ENCODE measurements around the gene SMIM20.

The SMIM20 gene

DNA sequence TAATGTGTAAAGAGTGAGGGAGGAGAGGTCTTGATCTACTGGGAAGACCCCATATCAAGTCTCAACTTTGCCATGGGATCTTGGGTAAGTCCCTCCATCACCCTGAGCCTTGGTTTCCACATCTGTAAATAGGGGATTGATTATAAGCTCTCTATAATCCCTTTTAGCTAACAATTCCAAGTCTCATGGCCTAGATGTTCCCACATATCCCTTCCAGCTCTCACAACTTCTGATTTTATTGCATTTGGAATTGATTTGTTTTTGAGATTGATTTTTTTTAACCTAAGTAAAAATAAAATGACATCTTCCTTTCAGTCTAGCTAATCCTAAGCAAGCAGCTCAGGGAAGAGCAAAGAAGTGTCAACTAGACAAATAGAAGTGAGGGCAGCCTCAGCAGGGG lies 29.8 kb downstream of the SMIM20 start:
- H3K4me3 ChIP-seq (ENCODE audit: low read depth, low read length), result no peak overlapping the region
- no peak for DNase-seq (ENCODE audit: low read depth, low spot score)
- TF ChIP-seq, protein P1, sequence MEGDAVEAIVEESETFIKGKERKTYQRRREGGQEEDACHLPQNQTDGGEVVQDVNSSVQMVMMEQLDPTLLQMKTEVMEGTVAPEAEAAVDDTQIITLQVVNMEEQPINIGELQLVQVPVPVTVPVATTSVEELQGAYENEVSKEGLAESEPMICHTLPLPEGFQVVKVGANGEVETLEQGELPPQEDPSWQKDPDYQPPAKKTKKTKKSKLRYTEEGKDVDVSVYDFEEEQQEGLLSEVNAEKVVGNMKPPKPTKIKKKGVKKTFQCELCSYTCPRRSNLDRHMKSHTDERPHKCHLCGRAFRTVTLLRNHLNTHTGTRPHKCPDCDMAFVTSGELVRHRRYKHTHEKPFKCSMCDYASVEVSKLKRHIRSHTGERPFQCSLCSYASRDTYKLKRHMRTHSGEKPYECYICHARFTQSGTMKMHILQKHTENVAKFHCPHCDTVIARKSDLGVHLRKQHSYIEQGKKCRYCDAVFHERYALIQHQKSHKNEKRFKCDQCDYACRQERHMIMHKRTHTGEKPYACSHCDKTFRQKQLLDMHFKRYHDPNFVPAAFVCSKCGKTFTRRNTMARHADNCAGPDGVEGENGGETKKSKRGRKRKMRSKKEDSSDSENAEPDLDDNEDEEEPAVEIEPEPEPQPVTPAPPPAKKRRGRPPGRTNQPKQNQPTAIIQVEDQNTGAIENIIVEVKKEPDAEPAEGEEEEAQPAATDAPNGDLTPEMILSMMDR (IDR thresholded peaks at IDR 0.05; ENCODE audit: insufficient read depth, low read length, missing control alignments), result no peak
- CTCF ChIA-PET, result interaction anchor here (0.6 to 2.4 kb wide), 4 partner anchors 9 to 395 kb away, joined by 3 to 9 read pairs (median 4); no protein-coding TSS in a partner anchor
- POLR2A ChIA-PET, result no interaction called here

- no peak for DNase-seq (ENCODE audit: low read depth, low spot score)
- H3K4me3 ChIP-seq (ENCODE audit: low read depth, low read length), result no peak overlapping the region
- ChIA-PET POLR2A (no interaction called here), CTCF (interaction anchor here (0.8 kb wide), 1 partner anchor 41 kb away, joined by 4 read pairs; no protein-coding TSS in a partner anchor)
- TF ChIP-seq, protein P1 (IDR thresholded peaks at IDR 0.05; ENCODE audit: insufficient read depth, low read length, missing control alignments), result no peak
Observed at GRCh38 chr4:25948051-25948450, 34.0 kb downstream of the SMIM20 start.

DNA sequence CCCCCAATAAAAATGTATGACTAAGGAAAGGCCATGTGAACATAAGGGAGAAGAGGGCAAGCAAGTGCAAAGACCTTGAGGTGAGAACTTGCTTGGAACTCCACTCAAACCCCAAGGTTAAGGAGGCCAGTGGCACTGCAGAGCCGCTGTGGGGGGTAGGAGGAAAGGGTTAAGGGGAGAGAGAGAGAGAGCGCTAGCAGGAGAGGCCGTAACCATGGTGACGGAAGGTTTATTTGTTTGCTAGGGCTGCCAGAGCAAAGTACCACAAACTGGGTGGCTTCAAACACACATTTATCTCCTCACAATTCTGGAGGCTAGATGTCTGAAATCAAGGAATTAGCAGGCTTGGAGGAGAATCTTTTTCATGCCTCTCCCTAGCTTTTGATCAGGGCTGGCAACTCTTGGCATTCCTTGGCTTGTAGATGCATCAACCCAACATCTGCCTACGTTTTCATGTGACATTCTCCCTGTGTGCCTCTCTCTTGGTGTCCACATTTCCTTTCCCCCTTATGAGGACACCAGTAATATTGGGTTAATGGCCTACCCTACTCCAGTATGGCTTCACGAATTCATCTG lies 35.2 kb downstream of the SMIM20 start:
- CTCF ChIA-PET, result no interaction called here
- no peak for DNase-seq (ENCODE audit: low read depth, low spot score)
- POLR2A ChIA-PET, result no interaction called here

DNA sequence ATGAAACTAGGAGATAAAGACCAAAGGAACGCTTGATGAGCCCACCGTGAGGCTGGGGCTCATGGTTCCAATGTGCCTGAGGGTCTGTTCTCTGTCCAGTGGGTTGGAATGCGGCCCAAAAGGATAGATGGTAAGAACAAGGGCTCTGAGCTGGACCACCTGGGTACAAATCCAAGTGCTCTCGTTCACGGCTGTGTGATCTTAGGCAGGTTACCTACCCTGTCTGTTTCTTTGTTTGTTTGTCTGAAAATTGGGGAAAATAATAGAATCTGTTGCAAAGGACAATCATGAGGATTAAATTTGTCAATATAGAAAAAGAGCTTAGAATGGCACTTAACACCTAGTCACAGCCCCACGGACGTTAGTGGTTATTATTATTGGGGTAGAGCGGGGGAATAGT lies 36.0 kb downstream of the SMIM20 start:
- DNase-seq (ENCODE audit: low read depth, low spot score), result no peak
- H3K4me3 ChIP-seq (ENCODE audit: low read depth, low read length), result no peak overlapping the region
- POLR2A ChIA-PET, result no interaction called here
- CTCF ChIA-PET, result no interaction called here
- TF ChIP-seq, protein P1 (IDR thresholded peaks at IDR 0.05; ENCODE audit: insufficient read depth, low read length, missing control alignments), result no peak

More for the DNA sequence above, 35.2 kb downstream of the SMIM20 start:
- TF ChIP-seq, protein P1 (IDR thresholded peaks at IDR 0.05; ENCODE audit: insufficient read depth, low read length, missing control alignments), result no peak
- no peak overlapping the region for H3K4me3 ChIP-seq (ENCODE audit: low read depth, low read length)

DNA sequence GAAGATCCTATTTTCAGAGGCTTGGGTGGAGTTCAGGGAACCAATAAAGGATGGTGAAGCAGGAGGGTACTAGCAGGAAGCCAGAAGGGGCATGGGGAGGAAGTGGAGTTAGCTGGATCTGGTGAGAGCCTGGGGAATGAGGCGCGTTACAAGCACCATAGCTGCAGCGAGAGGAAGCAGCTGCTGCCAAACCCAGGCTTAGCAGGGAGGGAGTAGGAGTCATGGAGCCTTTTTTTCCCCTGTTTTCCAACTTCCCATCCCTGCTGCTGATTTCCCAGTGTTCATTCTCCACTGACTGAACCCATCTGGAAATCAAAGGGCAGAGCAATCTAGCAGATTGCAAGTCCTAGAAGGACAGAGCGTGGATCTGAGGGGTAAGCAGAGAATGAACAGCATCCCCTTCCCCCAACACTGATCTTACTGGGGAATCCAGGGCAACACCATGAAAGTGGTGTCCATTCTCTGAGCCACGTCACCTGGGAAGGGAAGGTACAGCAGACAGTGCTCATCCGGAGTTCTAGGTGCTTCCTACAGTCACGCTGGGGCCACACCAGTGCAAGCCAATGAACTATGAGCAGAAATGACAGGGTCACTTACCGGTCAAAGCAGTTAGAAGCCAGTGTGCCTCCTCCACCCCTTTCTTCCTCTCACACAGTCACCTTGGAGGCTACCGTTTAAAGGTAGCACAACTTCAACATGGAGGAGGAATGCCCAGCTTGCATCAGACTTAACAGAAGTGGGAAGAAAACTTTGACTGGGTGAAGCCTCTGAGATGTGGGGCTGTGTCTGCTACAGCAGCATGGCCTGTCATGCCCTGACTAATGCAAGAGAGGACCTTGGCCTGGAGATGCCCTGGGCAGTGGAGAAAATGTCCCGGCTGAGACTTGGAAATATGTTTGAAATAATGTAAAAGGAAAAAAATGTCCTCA lies 36.7 kb downstream of the SMIM20 start:
- TF ChIP-seq, protein P1 (IDR thresholded peaks at IDR 0.05; ENCODE audit: insufficient read depth, low read length, missing control alignments), result no peak
- H3K4me3 ChIP-seq (ENCODE audit: low read depth, low read length), result no peak overlapping the region
- ChIA-PET CTCF (interaction anchor here (0.9 kb wide), 1 partner anchor 12 kb away, joined by 4 read pairs; no protein-coding TSS in a partner anchor), POLR2A (no interaction called here)
- DNase-seq (ENCODE audit: low read depth, low spot score), result no peak

DNA sequence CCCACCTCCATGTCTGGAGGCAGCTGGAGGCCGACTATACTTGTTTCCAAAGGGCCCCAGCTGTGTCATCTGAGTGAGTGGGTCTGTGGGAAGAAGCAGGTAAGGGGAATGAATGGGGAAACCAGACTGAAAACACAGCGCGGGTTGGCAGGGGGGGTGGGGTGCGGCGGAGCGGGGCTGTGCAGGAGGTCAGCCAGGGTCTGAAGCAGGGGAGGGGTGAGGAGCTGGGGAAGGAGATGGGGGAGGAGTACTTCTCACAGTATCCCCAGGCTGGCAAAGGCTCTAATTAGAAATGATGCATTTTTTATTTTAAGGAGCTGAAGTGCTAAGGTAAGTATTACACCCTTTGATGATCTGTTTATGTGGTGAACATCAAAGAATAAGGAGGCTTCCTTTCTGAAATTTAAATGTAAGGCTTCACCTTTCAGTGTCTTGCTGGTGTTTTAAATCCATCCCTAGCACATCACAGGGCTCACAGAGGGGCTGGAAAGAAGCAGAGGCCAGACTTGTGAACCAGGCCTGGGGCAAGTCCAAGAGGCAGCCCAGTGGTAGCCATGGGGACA lies 37.5 kb downstream of the SMIM20 start:
- ChIA-PET POLR2A (no interaction called here), CTCF (interaction anchor here (0.6 to 0.9 kb wide), 2 partner anchors 10 to 12 kb away, joined by 3 to 4 read pairs; no protein-coding TSS in a partner anchor)
- no peak for DNase-seq (ENCODE audit: low read depth, low spot score)
- H3K4me3 ChIP-seq (ENCODE audit: low read depth, low read length), result no peak overlapping the region
- TF ChIP-seq, protein P1 (IDR thresholded peaks at IDR 0.05; ENCODE audit: insufficient read depth, low read length, missing control alignments), result no peak

Measured in AG04449 (cell line).